HepG2 (cell line): ENCODE measurements around the gene CCDC69. TPM values are rescaled to one million over a fixed set of nuclear protein-coding genes. Genes with fewer than 3 reads are reported as not detected.

ENCODE experiments used
- ATAC-seq: fragments of 200-7000 bp; cut with Tn5 transposase; 3 replicates; pipeline ENCODE4 v1.9.1; 2020; ENCODE audit warnings: mild to moderate bottlenecking, moderate library complexity
- BruUV-seq: library from RNA; stranded (reverse); fragments of 400-500 nt; replicated peaks from 2 replicates; lab custom pipeline; 2021; lab: Mats Ljungman, UMichigan
- CTCF ChIA-PET: fragments of 300-600 bp; formaldehyde crosslinking; extraction: SDS; loops from one replicate; lab custom pipeline; 2021; ENCODE audit warnings: low total read pairs, inconsistent platforms, low intra/inter-chr PET ratio; lab: Yijun Ruan, JAX
- POLR2A ChIA-PET: fragments of 350-600 bp; sonication (Branson Sonifier 250); formaldehyde crosslinking; loops from one replicate; lab custom pipeline; 2020; ENCODE audit warnings: antibody characterized with exemption, inconsistent platforms; lab: Yijun Ruan, JAX
- DNase-seq: peaks from one replicate; pipeline ENCODE4 v3.0.0-alpha.2; 2015; ENCODE audit warnings: low spot score
- FAIRE-seq: peaks from 3 replicates; lab custom pipeline; 2011; peaks lifted over from hg19 to GRCh38; lab: Jason Lieb, UNC
- H2AFZ ChIP-seq: one replicate; pipeline ENCODE4 v1.6.1; 2011; ENCODE audit warnings: low read length, inconsistent platforms
- H3K27ac ChIP-seq: fragments of 300-600 bp; 3 replicates; pipeline ENCODE4 v1.8.0; 2011; ENCODE audit warnings: mixed run types, mild to moderate bottlenecking, mixed read lengths, low read length, inconsistent platforms; ENCODE audit not compliant: insufficient read depth; ENCODE audit errors: extremely low read length
- H3K27me3 ChIP-seq, 2 experiments: fragments of 200-600 bp in 1 of 2; 2 replicates in 1 of 2; 3 replicates in 1 of 2; pipeline versions ENCODE4 v1.6.0 to v1.8.0; 2011; ENCODE audit warnings: low read length in 2 of 2, mild to moderate bottlenecking in 2 of 2, moderate library complexity in 2 of 2, inconsistent platforms in 1 of 2; ENCODE audit not compliant: insufficient read depth in 2 of 2, control insufficient read depth in 1 of 2
- H3K36me3 ChIP-seq, 2 experiments: fragments of 200-600 bp in 1 of 2; replicated peaks in 1 of 2; 2 replicates in 1 of 2; 3 replicates in 1 of 2; pipeline versions ENCODE4 v1.5.1 to v1.8.0; 2011; ENCODE audit warnings: low read length in 2 of 2, inconsistent platforms in 1 of 2; ENCODE audit not compliant: insufficient read depth in 2 of 2, control insufficient read depth in 1 of 2
- H3K4me1 ChIP-seq: 2 replicates; pipeline ENCODE4 v1.5.1; 2012; ENCODE audit warnings: low read length, inconsistent platforms; ENCODE audit not compliant: insufficient read depth
- H3K4me2 ChIP-seq: 2 replicates; pipeline ENCODE4 v1.6.0; 2011; ENCODE audit warnings: low read depth, low read length, inconsistent platforms
- H3K4me3 ChIP-seq, 3 experiments: fragments of 200-600 bp in 1 of 3; sonication (generic), shearing (Covaris generic) in 1 of 3; replicated peaks in 1 of 3; 2 replicates each; pipeline ENCODE4 v1.5.1; 2011 to 2016; ENCODE audit warnings: low read length in 3 of 3, inconsistent platforms in 2 of 3, low read depth in 2 of 3, mild to moderate bottlenecking in 2 of 3, control low read depth in 1 of 3, mixed read lengths in 1 of 3; ENCODE audit not compliant: insufficient read depth in 1 of 3
- H3K79me2 ChIP-seq: one replicate; pipeline ENCODE4 v1.6.1; 2011; ENCODE audit warnings: low read length, inconsistent platforms; ENCODE audit not compliant: insufficient read depth
- H3K9ac ChIP-seq: 2 replicates; pipeline ENCODE4 v1.6.0; 2011; ENCODE audit warnings: mild to moderate bottlenecking, low read depth, low read length, inconsistent platforms; ENCODE audit not compliant: insufficient read depth
- H3K9me3 ChIP-seq: 2 replicates; pipeline ENCODE4 v1.5.1; 2012; ENCODE audit warnings: mild to moderate bottlenecking, low read length
- H4K20me1 ChIP-seq: 2 replicates; pipeline ENCODE4 v1.6.0; 2011; ENCODE audit warnings: inconsistent platforms, mild to moderate bottlenecking, low read length, moderate library complexity; ENCODE audit not compliant: insufficient read depth
- CEBPZ ChIP-seq: IDR thresholded peaks from 2 replicates; pipeline ENCODE4 v1.6.1; 2012; ENCODE audit warnings: low read length, improper control_type of control experiment
- GABPB1 ChIP-seq: IDR thresholded peaks from 2 replicates; pipeline ENCODE4 v1.6.1; 2016; ENCODE audit warnings: mild to moderate bottlenecking, missing genetic modification reagents, moderate library complexity, missing compliant biosample characterization
- HNF1B ChIP-seq: sonication (generic); formaldehyde crosslinking; IDR thresholded peaks from 2 replicates; pipeline ENCODE4 v1.5.1; 2020; ENCODE audit warnings: mild to moderate bottlenecking, moderate library complexity, missing genetic modification reagents
- KLF16 ChIP-seq, 2 experiments: sonication (generic) in 1 of 2; formaldehyde crosslinking in 1 of 2; IDR thresholded peaks; 2 replicates each; pipeline versions ENCODE4 v1.6.1 to v1.8.0; 2016 to 2023; ENCODE audit warnings: missing genetic modification reagents in 2 of 2, missing compliant biosample characterization in 1 of 2
- PHF21A ChIP-seq: sonication (generic); formaldehyde crosslinking; IDR thresholded peaks from 2 replicates; pipeline ENCODE4 v1.5.0; 2020; ENCODE audit warnings: mild to moderate bottlenecking, missing genetic modification reagents
- RAD51 ChIP-seq: fragments of 450-650 bp; IDR thresholded peaks from 2 replicates; pipeline ENCODE4 v1.6.1; 2016; ENCODE audit warnings: borderline replicate concordance
- TBX3 ChIP-seq: fragments of 450-650 bp; IDR thresholded peaks from 2 replicates; pipeline ENCODE4 v1.6.1; 2017; ENCODE audit warnings: antibody characterized with exemption, mild to moderate bottlenecking, inconsistent platforms, borderline replicate concordance
- ZFYVE20 ChIP-seq: sonication (generic); formaldehyde crosslinking; IDR thresholded peaks from 2 replicates; pipeline ENCODE4 v1.8.0; 2023; ENCODE audit warnings: low read depth, mild to moderate bottlenecking, moderate library complexity, missing genetic modification reagents, borderline replicate concordance
- ZNF382 ChIP-seq: sonication (generic); formaldehyde crosslinking; IDR thresholded peaks from 2 replicates; pipeline ENCODE4 v1.5.0; 2020; ENCODE audit warnings: missing genetic modification reagents, mild to moderate bottlenecking, borderline replicate concordance
- WGBS: methylation state at CpG from one replicate; pipeline ENCODE4 v1.1.6; 2017; ENCODE audit warnings: low lambda C conversion rate; 5-methylcytosine and 5-hydroxymethylcytosine counted together
- in situ Hi-C: cut with HindIII; loops from 2 replicates; pipeline ENCODE4 v1.10.0; 2017; ENCODE audit warnings: low pct_unique_long_range_greater_than_20kb; ENCODE audit not compliant: extremely low pct_ligation_motif_present
- intact Hi-C: fragments of 100-400 bp; cut with micrococcal nuclease; formaldehyde crosslinking; loops from one replicate; pipeline ENCODE4 v1.10.0; 2022; ENCODE audit not compliant: unreplicated experiment
- polyA plus RNA-seq, 8 experiments: library from polyadenylated mRNA; depleted of rRNA in 3 of 8; stranded (reverse) in 7 of 8; unstranded in 1 of 8; fragments of >200 nt; fragmentation: Illumina TruSeq in 4 of 8; extraction: Trizol in 4 of 8; gene quantifications; 2 replicates each; pipeline versions ENCODE4 v1.2.1 to v1.2.3, GENCODE V29; 2011 to 2016; ENCODE audit warnings: low read depth in 4 of 8, missing spikeins in 1 of 8, mixed read lengths in 1 of 8; ENCODE audit not compliant: insufficient read depth in 1 of 8
- total RNA-seq, 5 experiments: library from RNA; depleted of rRNA; stranded (reverse); fragments of >200 nt; fragmentation: Illumina TruSeq; extraction: Trizol; gene quantifications; 2 replicates each; pipeline ENCODE4 v1.2.3, GENCODE V29; 2016; ENCODE audit warnings: low read depth in 1 of 5
- TF ChIP-seq, protein P1 (sequence below): sonication (generic); formaldehyde crosslinking; IDR thresholded peaks from 2 replicates; pipeline ENCODE4 v1.8.0; 2022; ENCODE audit warnings: mild to moderate bottlenecking, missing genetic modification reagents, moderate library complexity
- TF ChIP-seq, protein P2 (sequence below): sonication (generic); formaldehyde crosslinking; IDR thresholded peaks from 2 replicates; pipeline ENCODE4 v1.8.1; 2023; ENCODE audit warnings: missing genetic modification reagents, mild to moderate bottlenecking, borderline replicate concordance
- TF ChIP-seq, protein P3 (sequence below): sonication (generic); formaldehyde crosslinking; IDR thresholded peaks from 2 replicates; pipeline ENCODE4 v1.4.0; 2020; ENCODE audit warnings: low read depth, mild to moderate bottlenecking, missing genetic modification reagents

CCDC69 gene
- total and polyA plus RNA-seq, 2 of the 13 experiments (the other 11 are each of a cell fraction or from before 2014, with no cell fraction given), result 12.2 to 45.2 TPM

GRCh38 chr5:151139646-151140045 is 84.2 kb downstream of the CCDC69 start:
- ATAC-seq, result no peak
- BruUV-seq, result no TSS peak
- no peak overlapping the region for H3K4me3 ChIP-seq
- no peaks in the 10 kb centered on the region; the same call in 1 of the 2 replicates for H4K20me1 ChIP-seq
- no peaks in the 10 kb centered on the region for H3K4me1 ChIP-seq
- H3K9me3 ChIP-seq, result no peaks in the 10 kb centered on the region
- no peak overlapping the region for H3K27ac ChIP-seq
- TF ChIP-seq HNF1B (CRISPR knock-in tag) (no peak), KLF16 (CRISPR knock-in tag; IDR thresholded peaks at IDR 0.05) (no peak), TBX3 (no peak), ZFYVE20 (CRISPR knock-in tag) (no peak), RAD51 (no peak), ZNF382 (CRISPR knock-in tag) (no peak), PHF21A (CRISPR knock-in tag) (no peak), GABPB1 (no peak), CEBPZ (no peak)
- TF ChIP-seq, protein P1, sequence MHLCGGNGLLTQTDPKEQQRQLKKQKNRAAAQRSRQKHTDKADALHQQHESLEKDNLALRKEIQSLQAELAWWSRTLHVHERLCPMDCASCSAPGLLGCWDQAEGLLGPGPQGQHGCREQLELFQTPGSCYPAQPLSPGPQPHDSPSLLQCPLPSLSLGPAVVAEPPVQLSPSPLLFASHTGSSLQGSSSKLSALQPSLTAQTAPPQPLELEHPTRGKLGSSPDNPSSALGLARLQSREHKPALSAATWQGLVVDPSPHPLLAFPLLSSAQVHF (CRISPR knock-in tag), result no peak
- TF ChIP-seq, protein P2, sequence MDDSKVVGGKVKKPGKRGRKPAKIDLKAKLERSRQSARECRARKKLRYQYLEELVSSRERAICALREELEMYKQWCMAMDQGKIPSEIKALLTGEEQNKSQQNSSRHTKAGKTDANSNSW (CRISPR knock-in tag), result no peak
- TF ChIP-seq, protein P3, sequence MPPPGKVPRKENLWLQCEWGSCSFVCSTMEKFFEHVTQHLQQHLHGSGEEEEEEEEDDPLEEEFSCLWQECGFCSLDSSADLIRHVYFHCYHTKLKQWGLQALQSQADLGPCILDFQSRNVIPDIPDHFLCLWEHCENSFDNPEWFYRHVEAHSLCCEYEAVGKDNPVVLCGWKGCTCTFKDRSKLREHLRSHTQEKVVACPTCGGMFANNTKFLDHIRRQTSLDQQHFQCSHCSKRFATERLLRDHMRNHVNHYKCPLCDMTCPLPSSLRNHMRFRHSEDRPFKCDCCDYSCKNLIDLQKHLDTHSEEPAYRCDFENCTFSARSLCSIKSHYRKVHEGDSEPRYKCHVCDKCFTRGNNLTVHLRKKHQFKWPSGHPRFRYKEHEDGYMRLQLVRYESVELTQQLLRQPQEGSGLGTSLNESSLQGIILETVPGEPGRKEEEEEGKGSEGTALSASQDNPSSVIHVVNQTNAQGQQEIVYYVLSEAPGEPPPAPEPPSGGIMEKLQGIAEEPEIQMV (CRISPR knock-in tag), result no peak
- FAIRE-seq, result no peak
- in situ Hi-C loops (no loop called here), intact Hi-C loops (no loop called here)
- WGBS, result 96% methylated on average over 3 of the region's 3 CpGs
- H3K9ac ChIP-seq, result no peak overlapping the region
- H3K36me3 ChIP-seq, result peaks cover 15 to 80% of the 10 kb centered on the region in 2 experiments
- CTCF ChIA-PET, result no interaction called here
- no peak overlapping the region for H2AFZ ChIP-seq
- no peak for DNase-seq
- H3K79me2 ChIP-seq, result peaks cover 11% of the 10 kb centered on the region
- H3K4me2 ChIP-seq, result no peak overlapping the region
- no peaks in the 10 kb centered on the region for H3K27me3 ChIP-seq
- POLR2A ChIA-PET, result no interaction called here
